GM21619 (cell line): ENCODE measurements around the gene GRIN2A.

Experiments used
- ATAC-seq: cut with Tn5 transposase; IDR thresholded peaks from one replicate; pipeline ENCODE4 v1.9.1; 2021; ENCODE audit not compliant: unreplicated experiment

The GRIN2A gene

DNA sequence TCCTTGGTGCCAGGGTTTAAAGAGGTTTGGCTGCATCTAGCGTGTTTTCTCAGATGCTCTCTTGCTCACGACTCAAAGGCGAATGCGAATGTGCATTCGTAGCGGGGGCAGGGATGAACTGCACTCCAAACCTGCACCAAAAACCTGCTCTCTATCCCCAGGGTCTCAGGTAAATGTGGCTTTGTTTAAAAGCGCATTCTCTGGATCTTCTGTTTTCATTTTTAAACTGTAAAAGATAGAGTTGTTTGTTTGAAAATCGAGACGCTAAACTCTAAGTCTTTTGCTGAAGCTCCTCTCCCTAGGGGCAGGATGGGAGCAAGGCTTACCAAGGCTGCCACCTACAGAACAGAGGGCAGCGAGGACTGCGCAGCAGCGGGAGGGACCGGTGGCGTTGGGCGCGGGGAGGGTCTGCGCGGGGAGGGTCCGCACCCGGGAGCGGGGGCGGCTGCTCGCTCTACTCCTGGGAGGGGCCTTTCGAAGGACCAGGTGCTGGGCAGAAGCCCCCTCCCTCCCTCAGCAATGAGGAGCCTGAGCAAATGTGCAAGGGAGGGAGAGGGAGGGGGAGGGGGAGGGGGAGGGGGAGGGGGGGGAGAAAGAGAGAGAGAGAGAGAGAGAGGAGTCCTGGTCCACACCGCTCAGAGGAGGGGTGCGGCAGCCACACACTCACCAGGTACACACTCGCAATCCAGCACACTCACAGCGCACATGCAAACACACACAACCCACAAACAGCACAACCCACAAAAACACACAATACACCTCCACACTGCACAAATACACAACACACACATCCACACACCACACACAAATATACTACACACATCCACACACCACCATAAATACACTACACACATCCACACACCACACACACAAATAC, 142.8 kb downstream of the GRIN2A start:
- ATAC-seq, result no peak

GRCh38 chr16:10037751-10038150, 144.5 kb downstream of the GRIN2A start:
- ATAC-seq, result no peak

- no peak for ATAC-seq
These were observed 145.3 kb downstream of the GRIN2A start for GRCh38 chr16:10036956-10037355.

DNA sequence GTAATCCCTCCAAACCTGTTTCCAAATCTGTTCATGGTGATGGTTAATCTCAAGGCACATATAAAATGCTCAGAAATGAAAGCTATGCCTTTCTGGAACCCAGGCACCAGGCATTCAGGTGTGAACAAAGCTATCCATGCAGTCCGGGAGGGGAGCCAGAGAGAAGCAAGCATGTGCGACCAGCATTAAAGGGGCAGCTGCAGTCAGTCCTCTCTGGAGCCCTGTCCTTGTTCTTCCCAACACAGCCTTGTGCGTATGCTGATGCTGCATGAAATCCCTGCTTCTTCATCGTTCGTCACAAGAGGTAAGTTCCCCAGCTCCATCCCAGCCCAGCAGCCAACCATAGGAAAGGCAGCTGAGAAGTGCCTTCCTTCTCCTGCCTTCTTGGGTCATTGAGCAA, 148.7 kb downstream of the GRIN2A start:
- ATAC-seq, result no peak

DNA sequence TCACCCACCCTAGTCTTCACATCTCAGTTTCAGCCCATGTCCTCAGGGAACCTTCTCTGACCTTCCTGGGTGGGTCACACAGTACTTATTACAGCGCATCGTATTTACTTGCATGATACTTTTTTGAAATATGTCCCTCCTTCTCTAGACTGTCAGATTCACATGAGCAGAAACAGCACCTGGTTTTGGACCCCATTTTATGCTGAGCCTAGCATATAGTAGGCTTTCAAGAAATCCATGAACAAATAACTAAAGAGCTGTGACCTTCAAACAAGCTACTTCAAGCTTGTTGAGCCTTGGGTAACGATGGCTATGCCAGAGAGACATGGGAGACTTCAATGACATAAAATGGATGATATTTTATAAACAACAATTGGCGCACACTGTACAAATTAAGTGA, 150.3 kb downstream of the GRIN2A start:
- no peak for ATAC-seq

DNA sequence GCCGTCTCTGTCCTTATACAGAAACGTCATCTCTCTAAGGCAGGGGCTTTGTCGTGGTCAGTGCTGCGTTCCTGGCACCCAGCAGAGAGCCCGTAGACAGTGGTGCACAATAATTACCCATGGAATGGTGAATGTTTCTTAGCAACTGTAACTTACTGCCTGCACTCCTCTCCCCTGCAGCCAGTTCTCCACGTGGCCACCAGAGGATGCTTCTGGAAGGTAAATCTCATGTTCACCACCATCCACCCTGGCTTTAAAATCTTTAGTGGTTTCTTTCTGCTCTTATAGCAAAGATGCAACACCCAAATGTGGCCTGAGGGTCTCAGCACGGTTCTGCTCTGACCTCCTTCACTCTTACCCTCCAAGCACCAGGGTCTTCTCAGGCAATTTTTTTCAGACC, 150.8 kb downstream of the GRIN2A start:
- ATAC-seq, result no peak

GRCh38 chr16:10028644-10029043, 153.6 kb downstream of the GRIN2A start:
- ATAC-seq, result no peak

DNA sequence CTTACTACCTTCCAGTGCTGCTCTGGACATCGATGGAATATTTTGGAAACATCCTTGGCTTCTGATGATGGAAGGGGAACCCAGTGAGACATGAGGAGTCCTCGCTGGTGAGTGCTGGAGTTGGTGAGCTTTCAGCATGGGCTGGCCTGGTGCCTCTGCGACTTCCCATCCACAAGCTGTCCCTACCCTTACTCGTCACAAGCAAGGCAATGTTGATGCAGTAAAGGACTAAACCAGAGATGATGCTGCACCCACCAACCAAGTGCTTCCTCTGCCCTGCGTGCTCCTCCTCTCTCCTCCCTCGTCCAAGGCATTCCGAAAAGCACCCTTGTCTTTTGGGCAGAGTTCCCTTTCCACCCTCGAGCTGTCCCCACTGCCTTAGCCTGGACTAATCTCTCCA, 154.7 kb downstream of the GRIN2A start:
- no peak for ATAC-seq

DNA sequence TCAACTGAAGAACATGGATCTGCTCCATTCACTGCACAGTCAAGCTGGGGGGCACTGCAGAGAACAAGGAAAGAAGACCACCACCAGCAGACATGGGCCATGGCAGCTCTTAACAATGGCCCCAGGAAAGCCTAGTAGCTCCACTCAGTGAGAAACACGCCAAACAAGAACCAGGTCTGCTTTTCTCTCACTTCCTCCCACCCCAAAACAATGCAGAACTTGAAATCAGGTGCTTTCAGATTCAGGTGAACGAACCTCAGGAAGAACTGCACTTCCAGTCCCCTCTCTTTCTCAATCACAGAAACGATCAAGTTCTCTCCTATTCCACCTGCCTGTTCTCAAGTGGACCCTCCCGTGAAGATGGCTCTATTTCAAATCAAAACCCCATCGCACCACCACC, 155.6 kb downstream of the GRIN2A start:
- ATAC-seq, result no peak

DNA sequence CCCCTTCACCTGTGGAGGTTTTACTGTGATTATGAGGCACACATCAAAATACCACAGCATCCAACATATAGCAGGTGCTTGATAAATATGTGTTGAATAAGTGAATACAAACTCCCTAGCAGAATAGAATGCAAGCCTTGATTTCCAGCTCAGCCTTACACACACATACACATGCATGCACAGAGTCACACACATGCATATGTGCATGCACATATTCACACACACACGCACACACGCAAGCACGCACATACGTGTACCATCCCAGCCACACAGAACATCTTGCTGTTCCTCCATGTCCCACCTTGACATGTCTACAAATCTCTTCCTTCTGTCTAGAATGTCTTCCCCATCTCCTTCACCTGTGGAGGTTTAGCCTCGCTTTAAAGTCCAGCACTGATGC, 160.1 kb downstream of the GRIN2A start:
- no peak for ATAC-seq

- no peak for ATAC-seq
These were observed 161.4 kb downstream of the GRIN2A start for GRCh38 chr16:10020866-10021265.

DNA sequence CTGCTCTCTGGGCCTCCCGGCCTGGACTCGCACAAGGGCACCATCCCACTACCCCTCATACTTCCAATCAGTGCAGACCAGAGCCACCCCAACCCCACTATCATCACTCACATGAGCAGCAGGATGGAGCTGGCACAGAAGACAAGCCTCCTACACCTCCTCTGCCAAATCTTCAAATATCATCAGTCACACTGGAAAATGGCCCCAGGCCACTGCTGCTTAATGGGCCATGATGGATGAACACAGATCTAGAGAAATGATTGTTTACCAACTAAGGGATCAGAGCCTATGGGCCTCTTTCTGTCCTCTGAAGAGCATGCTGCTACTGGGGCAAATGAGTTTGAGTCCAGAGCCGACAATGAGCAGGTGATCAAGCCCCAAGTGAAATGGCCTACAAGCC, 165.5 kb downstream of the GRIN2A start:
- ATAC-seq, result no peak

GRCh38 chr16:10015397-10015796, 166.8 kb downstream of the GRIN2A start:
- ATAC-seq, result no peak

- no peak for ATAC-seq
These were observed 168.5 kb downstream of the GRIN2A start for GRCh38 chr16:10013774-10014173.

DNA sequence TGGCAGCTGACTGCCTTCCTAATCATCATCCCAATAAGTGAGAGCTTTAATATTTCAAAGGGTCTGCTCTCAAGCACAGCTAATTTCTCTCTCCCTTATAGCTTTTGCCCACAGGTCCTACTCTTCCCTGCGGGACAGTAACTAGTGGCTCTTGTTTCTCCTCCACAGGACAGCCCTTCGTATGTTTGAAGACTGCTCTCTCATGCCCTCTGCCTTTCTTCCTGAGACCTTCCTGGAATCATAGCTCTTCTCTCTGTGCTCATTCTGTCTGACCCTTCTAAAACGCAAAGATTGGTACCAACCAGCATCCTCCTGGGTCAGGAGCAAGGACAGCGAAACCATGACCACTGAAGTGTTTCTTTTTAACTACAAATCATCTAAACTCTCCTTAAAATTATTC, 168.9 kb downstream of the GRIN2A start:
- ATAC-seq, result no peak

GRCh38 chr16:10009684-10010083, 172.5 kb downstream of the GRIN2A start:
- ATAC-seq, result no peak

- no peak for ATAC-seq
These were observed 178.7 kb downstream of the GRIN2A start for GRCh38 chr16:10003486-10003885.

DNA sequence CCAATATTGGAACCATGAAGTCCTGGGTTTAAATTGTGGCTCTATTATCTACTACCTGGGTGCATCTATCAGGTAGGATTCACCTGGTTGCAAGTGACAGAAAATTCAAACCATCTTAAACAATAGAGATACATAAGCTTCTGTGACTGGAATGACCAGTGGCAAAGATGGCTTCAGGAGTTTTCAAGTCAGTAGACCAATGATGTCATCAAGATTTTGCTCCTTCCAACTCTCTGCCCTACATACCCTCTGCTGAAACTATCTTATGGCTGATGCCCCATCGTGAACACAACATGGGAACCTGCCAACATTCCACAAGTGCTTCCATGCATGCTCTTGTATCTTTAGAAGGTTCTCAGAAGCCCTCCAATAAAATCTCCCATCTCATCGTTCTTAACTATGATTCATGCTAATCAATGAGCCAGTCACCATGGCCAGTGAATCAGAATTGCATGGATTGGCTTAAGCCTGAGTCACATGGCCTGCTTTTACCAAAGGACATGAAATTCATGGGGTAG, 180.9 kb downstream of the GRIN2A start:
- ATAC-seq, result no peak

DNA sequence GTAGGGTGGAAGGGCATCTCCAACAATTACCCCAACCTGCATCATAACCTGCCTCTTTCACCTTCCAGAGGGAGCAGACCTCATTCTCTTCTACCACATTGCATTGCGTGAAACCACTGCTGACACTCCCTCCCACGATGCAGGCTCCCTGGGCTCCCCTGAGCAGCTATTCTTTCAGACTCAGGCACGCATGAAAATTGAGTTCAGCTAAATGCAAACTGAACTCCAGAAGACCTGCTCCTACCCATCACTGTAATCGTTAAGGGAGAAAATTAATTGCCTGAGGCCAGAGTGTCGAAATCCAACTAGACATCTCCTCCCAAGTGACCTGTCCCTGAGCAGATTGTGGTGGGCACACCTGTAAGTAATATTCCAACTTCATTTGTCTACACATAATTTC, 186.0 kb downstream of the GRIN2A start:
- no peak for ATAC-seq

DNA sequence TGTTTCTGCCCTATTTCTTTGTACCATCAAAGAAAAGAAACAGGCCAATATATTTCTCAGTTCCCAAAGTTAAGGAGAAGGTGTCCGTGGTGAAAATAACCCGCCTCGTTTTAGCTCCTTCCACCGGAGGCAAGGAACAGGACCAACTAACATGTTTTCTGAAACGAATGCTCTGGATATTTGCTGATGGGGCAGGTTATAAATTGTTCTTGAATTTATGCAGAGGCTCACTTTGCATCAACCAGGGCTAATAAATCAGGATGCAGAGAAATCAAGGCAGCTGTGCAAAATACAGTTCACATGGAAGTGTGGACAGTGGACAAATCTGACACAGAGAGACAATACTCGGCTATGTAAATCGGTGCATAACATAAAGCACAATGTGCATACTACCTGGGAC, 189.8 kb downstream of the GRIN2A start:
- no peak for ATAC-seq

- no peak for ATAC-seq
These were observed 201.2 kb downstream of the GRIN2A start for GRCh38 chr16:9980981-9981380.

DNA sequence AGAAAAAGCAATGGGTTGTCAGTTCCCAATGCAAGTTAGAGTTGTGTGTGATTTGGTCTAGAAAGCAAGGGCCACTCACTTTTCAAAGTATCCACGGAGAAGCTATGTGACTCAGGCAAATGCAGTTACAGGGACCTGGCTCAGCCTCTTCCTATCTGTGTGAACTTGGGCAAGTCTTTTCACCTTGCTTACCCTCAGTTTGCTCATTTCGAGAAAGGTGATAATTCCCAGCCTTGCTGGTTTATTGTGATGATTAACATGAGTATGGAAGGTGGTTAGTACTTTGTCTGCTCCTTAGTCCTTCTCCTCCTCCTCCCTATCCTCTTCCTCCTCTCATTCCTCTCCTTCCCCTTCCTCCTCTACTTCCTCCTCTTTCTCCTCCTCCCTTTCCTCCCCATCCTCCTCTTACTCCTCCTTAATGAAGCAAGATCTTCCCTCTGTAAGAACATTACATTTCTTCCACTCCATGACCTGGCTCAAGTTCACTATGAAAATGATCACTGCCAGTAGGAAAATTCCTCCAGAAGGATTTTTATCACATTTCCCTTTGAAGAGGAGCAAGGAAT, 204.0 kb downstream of the GRIN2A start:
- ATAC-seq, result no peak
